ENCODE measurements around the gene COL26A1. TPM values are rescaled to one million over a fixed set of nuclear protein-coding genes. Genes with fewer than 3 reads are reported as not detected.

The COL26A1 gene
- total RNA-seq (2021; fragmentation: NEBNext Ultra II Directional; extraction: Animal tissue kit (Norgen Biotek cat#: 25700)), result not detected
- long read RNA-seq, result 0 reads

DNA sequence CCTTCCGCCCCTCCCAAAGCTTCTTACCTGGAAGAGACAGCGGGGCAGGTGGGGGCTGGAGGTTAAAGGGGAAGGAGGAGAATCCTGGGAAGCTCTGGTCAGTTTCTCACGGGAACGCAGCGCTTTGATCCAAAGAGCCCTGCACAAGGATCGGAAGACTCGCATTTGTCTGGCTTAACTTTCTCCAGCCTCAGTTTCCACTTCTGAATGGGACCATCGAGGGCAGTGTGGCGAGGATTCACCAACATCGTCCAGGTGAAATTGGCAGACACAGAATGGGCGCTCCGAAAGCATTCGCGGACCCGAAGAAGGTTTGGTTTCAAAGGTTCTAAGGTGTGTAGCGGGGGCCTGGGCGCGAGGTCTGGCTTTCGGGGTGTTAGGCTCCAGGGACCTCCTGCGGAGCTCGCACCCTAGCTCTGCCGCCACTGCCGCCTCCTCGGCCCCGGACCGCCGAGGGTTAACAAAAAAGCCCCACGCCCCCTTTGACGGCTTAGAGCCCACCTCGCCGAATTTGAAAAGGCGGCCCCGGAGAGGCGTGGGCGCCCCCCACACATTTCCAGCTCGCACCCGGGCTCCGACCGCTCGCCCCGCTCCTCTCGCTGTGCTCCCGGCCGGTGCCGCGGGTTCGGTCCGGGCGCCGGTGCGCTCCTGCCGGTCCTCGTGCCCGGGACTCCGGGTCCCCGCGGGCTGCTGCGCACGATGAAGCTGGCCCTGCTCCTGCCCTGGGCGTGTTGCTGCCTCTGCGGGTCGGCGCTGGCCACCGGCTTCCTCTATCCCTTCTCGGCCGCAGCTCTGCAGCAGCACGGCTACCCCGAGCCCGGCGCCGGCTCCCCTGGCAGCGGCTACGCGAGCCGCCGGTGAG is at the start of gene COL26A1:
Gene COL26A1 (plus strand): TSS at position 542 of the 862 bp plus-strand sequence. CDS start 158 bp downstream, at position 700.
- no peaks in the 10 kb centered on the region for H3K36me3 Mint-ChIP-seq (ENCODE audit: low read depth)
- peaks cover 23% of the 10 kb centered on the region for H3K27me3 Mint-ChIP-seq (ENCODE audit: insufficient read depth)
- no peaks in the 10 kb centered on the region for H3K9me3 Mint-ChIP-seq
- H3K4me1 Mint-ChIP-seq (ENCODE audit: low read depth), result no peaks in the 10 kb centered on the region
- TF ChIP-seq, protein P1, sequence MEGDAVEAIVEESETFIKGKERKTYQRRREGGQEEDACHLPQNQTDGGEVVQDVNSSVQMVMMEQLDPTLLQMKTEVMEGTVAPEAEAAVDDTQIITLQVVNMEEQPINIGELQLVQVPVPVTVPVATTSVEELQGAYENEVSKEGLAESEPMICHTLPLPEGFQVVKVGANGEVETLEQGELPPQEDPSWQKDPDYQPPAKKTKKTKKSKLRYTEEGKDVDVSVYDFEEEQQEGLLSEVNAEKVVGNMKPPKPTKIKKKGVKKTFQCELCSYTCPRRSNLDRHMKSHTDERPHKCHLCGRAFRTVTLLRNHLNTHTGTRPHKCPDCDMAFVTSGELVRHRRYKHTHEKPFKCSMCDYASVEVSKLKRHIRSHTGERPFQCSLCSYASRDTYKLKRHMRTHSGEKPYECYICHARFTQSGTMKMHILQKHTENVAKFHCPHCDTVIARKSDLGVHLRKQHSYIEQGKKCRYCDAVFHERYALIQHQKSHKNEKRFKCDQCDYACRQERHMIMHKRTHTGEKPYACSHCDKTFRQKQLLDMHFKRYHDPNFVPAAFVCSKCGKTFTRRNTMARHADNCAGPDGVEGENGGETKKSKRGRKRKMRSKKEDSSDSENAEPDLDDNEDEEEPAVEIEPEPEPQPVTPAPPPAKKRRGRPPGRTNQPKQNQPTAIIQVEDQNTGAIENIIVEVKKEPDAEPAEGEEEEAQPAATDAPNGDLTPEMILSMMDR (IDR thresholded peaks at IDR 0.05), result no peak
- H3K27ac Mint-ChIP-seq, result no peak within 1 kb of the TSS
- H3K4me3 Mint-ChIP-seq, result no peak within 1 kb of the TSS
- no peak for DNase-seq

DNA sequence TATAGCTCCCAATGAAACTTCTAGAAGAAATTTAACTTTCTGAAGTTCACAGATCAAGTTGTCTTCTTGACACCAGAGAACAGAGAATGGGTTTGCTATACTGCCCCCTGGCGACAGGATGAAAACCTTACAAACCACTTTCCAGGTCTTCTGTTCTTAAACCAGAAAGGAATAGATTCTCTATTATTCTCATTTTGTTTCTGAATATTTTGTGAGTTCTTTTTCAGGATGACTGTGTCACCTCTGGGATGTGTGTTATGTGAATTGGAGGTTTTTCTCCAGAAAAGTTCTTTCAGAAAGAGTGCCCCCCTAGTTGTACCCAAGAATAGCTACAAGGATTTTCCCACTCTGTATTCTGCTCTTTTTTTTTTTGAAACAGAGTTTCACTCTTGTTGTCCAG is 47.3 kb upstream of the COL26A1 start:
- Mint-ChIP-seq H3K27me3 (ENCODE audit: insufficient read depth) (no peaks in the 10 kb centered on the region; the same call in 1 of the 2 replicates), H3K27ac (no peak overlapping the region), H3K4me1 (ENCODE audit: low read depth) (no peaks in the 10 kb centered on the region), H3K36me3 (ENCODE audit: low read depth) (peaks cover 21% of the 10 kb centered on the region), H3K4me3 (no peak overlapping the region), H3K9me3 (peaks cover 11% of the 10 kb centered on the region)
- TF ChIP-seq, protein P1 (IDR thresholded peaks at IDR 0.05), result peak; percentile 92
- peak; percentile 48 for DNase-seq

DNA sequence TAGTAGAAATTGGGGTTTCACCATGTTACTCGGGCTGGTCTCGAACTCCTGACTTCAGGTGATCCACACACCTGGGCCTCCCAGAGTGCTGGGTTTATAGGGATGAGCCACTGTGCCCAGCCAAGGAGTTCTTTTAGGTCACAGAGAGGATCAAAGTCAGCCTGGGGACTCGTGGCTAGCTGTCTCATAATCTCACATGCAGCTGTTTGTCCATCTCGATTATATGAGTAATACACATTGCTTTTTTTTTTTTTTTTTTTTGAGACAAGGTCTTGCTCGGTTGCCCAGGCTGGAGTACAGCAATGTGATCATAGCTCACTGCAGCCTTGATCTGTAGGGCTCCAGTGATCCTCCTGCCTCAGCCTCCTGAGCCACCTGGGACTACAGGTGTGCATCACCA is 43.3 kb upstream of the COL26A1 start:
- TF ChIP-seq, protein P1 (IDR thresholded peaks at IDR 0.05), result no peak
- Mint-ChIP-seq H3K27me3 (ENCODE audit: insufficient read depth) (peaks cover 5% of the 10 kb centered on the region), H3K36me3 (ENCODE audit: low read depth) (peaks cover 13% of the 10 kb centered on the region), H3K4me3 (no peak overlapping the region), H3K9me3 (no peaks in the 10 kb centered on the region), H3K4me1 (ENCODE audit: low read depth) (peaks cover 6% of the 10 kb centered on the region), H3K27ac (no peak overlapping the region)
- no peak for DNase-seq

DNA sequence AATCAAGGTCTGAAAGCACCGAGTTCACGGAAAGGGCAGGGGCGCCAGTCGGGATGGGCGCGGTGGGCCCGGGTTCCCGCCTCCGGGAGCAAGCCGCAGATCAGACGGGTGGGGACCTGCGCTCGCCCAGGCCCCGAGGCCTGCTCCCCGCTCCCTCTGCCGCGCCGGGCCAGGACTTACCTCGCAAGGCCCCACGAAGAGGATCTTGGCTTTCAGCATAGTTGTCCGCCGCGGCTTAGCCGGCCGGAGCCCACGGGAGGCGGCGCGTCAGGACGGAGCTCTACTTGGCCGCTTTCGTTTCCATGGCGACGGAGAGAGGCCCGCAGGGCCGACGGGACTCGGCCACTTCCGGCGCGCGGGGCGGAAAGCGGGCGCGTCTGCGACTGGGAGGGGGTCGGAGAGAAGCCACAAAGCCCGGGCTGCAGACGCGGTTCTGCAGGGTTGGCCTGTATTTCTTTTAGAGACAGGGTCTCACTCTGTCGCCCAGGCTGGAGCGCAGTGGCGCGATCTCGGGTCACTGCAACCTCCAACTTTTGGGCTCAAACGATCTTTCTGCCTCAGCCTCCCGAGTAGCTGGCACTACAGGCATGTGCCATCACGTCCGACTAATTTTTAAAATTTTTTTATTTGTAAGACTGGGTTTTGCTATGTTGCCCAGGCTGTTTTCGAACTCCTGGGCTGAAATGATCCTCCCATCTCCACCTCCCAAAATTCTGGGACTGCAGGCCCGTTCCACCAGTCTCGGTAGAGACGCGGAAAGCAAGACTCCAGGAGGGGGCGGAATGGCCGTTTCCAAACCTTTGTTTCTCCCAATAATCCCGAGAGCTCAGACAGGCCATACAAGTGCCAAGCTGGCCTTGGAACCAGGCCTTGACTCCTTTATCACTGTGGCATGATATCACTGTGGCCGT is 40.9 kb upstream of the COL26A1 start, which contains the start of gene IFT22:
Gene IFT22 (minus strand): TSS at position 322 of the 911 bp plus-strand sequence. CDS start 103 bp downstream, at position 219.
- Mint-ChIP-seq H3K9me3 (no peaks in the 10 kb centered on the region), H3K36me3 (ENCODE audit: low read depth) (no peaks in the 10 kb centered on the region), H3K27ac (peak within 1 kb of the TSS; percentile 91), H3K4me1 (ENCODE audit: low read depth) (peaks cover 6% of the 10 kb centered on the region), H3K27me3 (ENCODE audit: insufficient read depth) (peaks cover 5% of the 10 kb centered on the region; the same call in 1 of the 2 replicates), H3K4me3 (peak within 1 kb of the TSS; percentile 95)
- peak; percentile 84 for DNase-seq
- TF ChIP-seq, protein P1 (IDR thresholded peaks at IDR 0.05), result peak; percentile 59; the same call in 1 of the 2 replicates

DNA sequence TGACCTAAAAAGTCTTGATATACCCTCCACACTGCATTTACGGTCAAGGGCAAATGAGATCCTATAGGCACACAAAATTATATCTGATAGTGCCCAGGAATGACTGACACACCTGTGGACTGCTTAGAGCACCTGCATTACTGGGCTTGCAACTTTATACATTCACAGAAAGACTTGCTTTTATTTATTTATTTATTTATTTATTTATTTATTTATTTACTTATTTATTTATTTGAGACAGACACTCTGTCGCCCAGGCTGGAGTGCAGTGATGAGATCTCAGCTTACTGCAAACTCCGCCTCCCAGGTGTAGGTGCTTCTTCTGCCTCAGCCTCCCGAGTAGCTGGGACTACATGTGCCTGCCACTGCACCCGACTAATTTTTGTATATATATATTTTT is 34.5 kb upstream of the COL26A1 start:
- no peak for DNase-seq
- no peaks in the 10 kb centered on the region for H3K36me3 Mint-ChIP-seq (ENCODE audit: low read depth)
- TF ChIP-seq, protein P1 (IDR thresholded peaks at IDR 0.05), result no peak
- no peaks in the 10 kb centered on the region for H3K9me3 Mint-ChIP-seq
- H3K27ac Mint-ChIP-seq, result no peak overlapping the region
- no peaks in the 10 kb centered on the region for H3K4me1 Mint-ChIP-seq (ENCODE audit: low read depth)
- H3K4me3 Mint-ChIP-seq, result no peak overlapping the region
- H3K27me3 Mint-ChIP-seq (ENCODE audit: insufficient read depth), result peaks cover 17% of the 10 kb centered on the region

All from HFFc6 (cell line).